BLaER1 treated with 17β-estradiol and CSF1 and Interleukin-3, amounts not matched to agents 10 nM and 100 nM (cell line): ENCODE data around the gene MPV17L.
A peak's percentile ranks its signal among the peaks of the same experiment; 100 is the strongest.
"Not testable (repeated sequence)": the region's sequence is repeated elsewhere in the genome, so short reads cannot be mapped to it uniquely, and the experiment has no call there.

ENCODE experiments used
- H3K27ac ChIP-seq, 11 experiments: shearing (Covaris generic); formaldehyde crosslinking; 2 replicates each; pipeline ENCODE4 v1.8.1; 2022
- H3K27me3 ChIP-seq, 11 experiments: shearing (Covaris generic); formaldehyde crosslinking; 2 replicates each; pipeline ENCODE4 v1.8.1; 2022
- H3K36me3 ChIP-seq, 11 experiments: shearing (Covaris generic); formaldehyde crosslinking; 2 replicates each; pipeline ENCODE4 v1.8.1; 2022
- H3K4me1 ChIP-seq, 10 experiments: shearing (Covaris generic); formaldehyde crosslinking; 2 replicates each; pipeline ENCODE4 v1.8.1; 2022
- H3K4me2 ChIP-seq, 11 experiments: shearing (Covaris generic); formaldehyde crosslinking; 2 replicates each; pipeline ENCODE4 v1.8.1; 2022
- H3K4me3 ChIP-seq, 10 experiments: shearing (Covaris generic); formaldehyde crosslinking; 2 replicates each; pipeline ENCODE4 v1.8.1; 2022
- H3K9ac ChIP-seq, 11 experiments: shearing (Covaris generic); formaldehyde crosslinking; 2 replicates each; pipeline ENCODE4 v1.8.1; 2022
- H3K9me3 ChIP-seq, 11 experiments: shearing (Covaris generic); formaldehyde crosslinking; replicated peaks in 1 of 11; 2 replicates each; pipeline ENCODE4 v1.8.1; 2022
- H4K20me1 ChIP-seq, 11 experiments: shearing (Covaris generic); formaldehyde crosslinking; 2 replicates each; pipeline ENCODE4 v1.8.1; 2022
- Cebpa-rat ChIP-seq, 11 experiments: shearing (Covaris generic); IDR thresholded peaks; 2 replicates each; pipeline ENCODE4 v1.8.1; 2022

MPV17L gene

DNA sequence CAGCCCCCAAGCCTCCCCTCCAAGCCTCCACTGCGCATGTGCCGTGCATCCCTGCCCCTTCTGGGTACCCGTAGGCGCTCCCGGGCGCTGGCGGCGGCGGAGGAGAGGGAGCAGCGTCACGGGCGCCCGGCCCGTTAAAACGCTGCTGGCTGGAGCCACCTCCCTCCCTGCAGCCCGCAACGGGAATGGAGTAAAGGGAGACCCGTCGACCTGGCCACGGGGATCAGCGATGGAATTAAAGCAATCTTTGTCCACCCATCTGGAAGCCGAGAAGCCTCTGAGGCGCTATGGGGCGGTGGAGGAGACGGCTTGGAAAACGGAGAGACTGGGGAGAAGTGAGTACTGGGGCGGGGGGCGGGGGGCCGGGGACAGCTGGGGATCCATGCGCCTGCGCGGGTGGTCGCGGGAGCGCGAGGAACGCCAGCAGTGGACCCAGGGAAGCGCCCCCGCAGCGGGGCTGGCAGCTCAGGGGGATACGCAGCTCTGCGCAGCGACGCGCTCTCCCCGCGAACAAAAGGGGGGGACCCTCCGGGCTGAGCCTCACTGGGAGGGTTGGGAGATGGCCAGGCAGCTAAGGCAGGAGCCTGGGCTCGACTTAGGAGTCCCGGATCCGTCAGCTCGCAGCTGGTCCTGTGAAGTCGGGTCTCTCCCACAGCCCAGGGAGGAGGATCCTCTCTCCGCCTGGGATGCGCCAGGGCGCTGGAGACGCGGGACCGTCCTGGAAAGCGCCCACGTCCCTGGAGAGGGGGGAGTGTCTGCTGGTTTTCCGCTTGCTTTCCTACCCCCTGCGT lies 39.1 kb downstream of the MPV17L start, which contains the start of gene BMERB1:
Gene BMERB1 (plus strand): TSS at position 164 of the 791 bp plus-strand sequence. CDS start 66 bp downstream, at position 230.
- peak within 1 kb of the TSS; percentile 71 to 99 (median 89) for H3K4me2 ChIP-seq
- H3K9me3 ChIP-seq: no peaks in the 10 kb centered on the region
- peak within 1 kb of the TSS in 10 of 11 experiments; percentile 48 to 69 (median 60); a peak in 19 of 22 replicates for H3K9ac ChIP-seq
- H4K20me1 ChIP-seq: peaks cover 0 to 11% (median 6%) of the 10 kb centered on the region in 11 experiments; a peak in 9 of 22 replicates
- H3K4me3 ChIP-seq: peak within 1 kb of the TSS; percentile 53 to 77 (median 66)
- H3K27ac ChIP-seq: no peak within 1 kb of the TSS
- peaks cover 5 to 13% (median 7%) of the 10 kb centered on the region in 10 experiments; a peak in 13 of 20 replicates for H3K4me1 ChIP-seq
- no peaks in the 10 kb centered on the region for H3K36me3 ChIP-seq
- H3K27me3 ChIP-seq: peaks cover 39 to 53% (median 50%) of the 10 kb centered on the region in 11 experiments
- TF ChIP-seq Cebpa-rat (IDR thresholded peaks at IDR 0.05): no peak

DNA sequence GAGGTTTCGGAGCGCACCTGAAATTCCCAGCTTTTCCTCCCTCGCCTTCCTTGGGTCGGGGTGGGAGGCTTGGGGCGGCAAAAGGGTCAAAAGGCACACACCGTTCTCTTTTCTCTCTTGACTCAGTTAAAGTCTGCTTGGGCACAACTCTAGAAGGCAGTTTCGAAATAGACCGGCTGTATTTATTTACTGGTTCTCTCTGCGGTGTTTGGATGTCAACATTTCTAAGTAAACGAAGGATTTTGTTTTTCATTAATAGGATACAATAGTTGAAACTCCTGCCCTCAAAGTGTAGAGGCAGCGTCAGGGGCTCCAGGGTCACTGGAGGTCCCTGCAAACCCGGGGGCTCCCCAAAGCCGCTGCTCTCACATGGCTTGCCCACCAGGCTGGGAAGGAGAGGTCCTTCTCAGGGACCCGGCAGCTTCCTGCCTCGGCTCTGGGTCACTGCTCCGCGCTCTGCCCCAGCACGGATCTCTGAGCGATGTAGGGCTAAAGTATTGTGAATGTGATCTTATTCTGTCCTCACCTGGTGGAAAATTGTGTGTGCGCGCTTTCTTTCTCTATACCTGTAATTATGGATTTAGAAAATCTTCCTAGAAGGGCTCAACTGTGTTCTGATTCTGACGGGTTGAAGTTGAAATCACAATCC lies 39.8 kb downstream of the MPV17L start:
- Histone ChIP-seq H3K27me3 (peaks cover 39 to 53% (median 50%) of the 10 kb centered on the region in 11 experiments), H3K27ac (no peak overlapping the region), H3K9me3 (no peaks in the 10 kb centered on the region), H3K4me2 (peak overlapping the region; percentile 71 to 99 (median 89)), H3K36me3 (no peaks in the 10 kb centered on the region), H3K4me3 (peak overlapping the region; percentile 53 to 77 (median 66)), H3K4me1 (peaks cover 5 to 19% (median 8%) of the 10 kb centered on the region in 10 experiments; a peak in 13 of 20 replicates), H4K20me1 (peaks cover 0 to 11% (median 6%) of the 10 kb centered on the region in 11 experiments; a peak in 9 of 22 replicates), H3K9ac (peak overlapping the region in 9 of 11 experiments; percentile 48 to 69 (median 63); a peak in 15 of 22 replicates)
- no peak; a peak in 1 of 22 replicates for TF ChIP-seq Cebpa-rat (IDR thresholded peaks at IDR 0.05)

DNA sequence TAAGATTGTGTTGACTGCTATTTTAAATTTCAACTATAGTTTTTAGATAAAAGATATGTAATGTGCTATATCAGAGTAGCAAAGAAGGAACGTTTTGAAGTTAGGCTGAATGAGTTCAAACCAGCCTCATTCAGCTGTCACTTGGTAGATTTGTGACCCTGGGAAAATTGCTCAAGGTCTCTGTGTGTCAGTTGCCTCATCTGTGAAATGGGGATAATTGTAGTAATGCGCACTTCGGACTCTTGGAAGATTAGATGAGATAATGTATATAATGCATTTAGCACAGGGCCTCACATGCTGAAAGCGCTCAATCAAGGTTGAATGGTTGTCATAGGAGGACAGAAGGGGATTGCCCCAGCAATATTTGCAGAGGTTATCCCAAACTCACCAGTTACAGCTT lies 43.5 kb downstream of the MPV17L start:
- Histone ChIP-seq H3K27ac (no peak overlapping the region), H4K20me1 (peaks cover 0 to 11% (median 6%) of the 10 kb centered on the region in 11 experiments; a peak in 9 of 22 replicates), H3K9me3 (no peaks in the 10 kb centered on the region), H3K9ac (no peak overlapping the region), H3K27me3 (peaks cover 26 to 35% (median 31%) of the 10 kb centered on the region in 11 experiments), H3K4me3 (no peak overlapping the region), H3K4me2 (no peak overlapping the region), H3K4me1 (peaks cover 5 to 15% (median 8%) of the 10 kb centered on the region in 10 experiments; a peak in 13 of 20 replicates), H3K36me3 (no peaks in the 10 kb centered on the region)
- TF ChIP-seq Cebpa-rat (IDR thresholded peaks at IDR 0.05): no peak

DNA sequence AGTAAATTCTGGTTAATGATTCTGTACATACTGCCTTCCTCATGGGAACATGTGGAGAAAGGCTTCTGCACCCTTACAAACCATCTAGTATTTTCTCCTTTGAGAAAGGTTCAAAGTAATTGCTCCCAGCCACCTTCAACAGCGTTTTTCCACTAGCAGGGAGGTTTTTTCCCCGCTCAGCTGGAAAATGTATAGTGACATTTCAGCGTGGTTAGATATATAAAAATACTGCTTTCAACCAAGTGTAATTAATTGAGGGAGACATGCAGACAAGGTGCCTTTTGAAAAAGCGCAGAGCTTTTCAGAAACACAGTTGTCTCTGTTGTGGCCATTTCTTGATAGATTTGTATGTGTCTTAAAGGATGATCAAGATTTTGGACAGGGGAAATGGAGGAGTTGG lies 44.0 kb downstream of the MPV17L start:
- no peak overlapping the region for H3K27ac ChIP-seq
- H3K4me1 ChIP-seq: peaks cover 5 to 15% (median 8%) of the 10 kb centered on the region in 10 experiments; a peak in 13 of 20 replicates
- H3K4me2 ChIP-seq: 0 out of 22 replicates have a peak overlapping the region, but pooled peaks of 1 of the 11 experiments have one; percentile 5
- no peak for TF ChIP-seq Cebpa-rat (IDR thresholded peaks at IDR 0.05)
- H3K36me3 ChIP-seq: no peaks in the 10 kb centered on the region
- peaks cover 22 to 31% (median 27%) of the 10 kb centered on the region in 11 experiments for H3K27me3 ChIP-seq
- no peak overlapping the region for H3K9ac ChIP-seq
- peaks cover 0 to 11% (median 6%) of the 10 kb centered on the region in 11 experiments; a peak in 9 of 22 replicates for H4K20me1 ChIP-seq
- peaks cover 0 to 2% (median 0%) of the 10 kb centered on the region in 11 experiments; a peak in 5 of 22 replicates for H3K9me3 ChIP-seq
- no peak overlapping the region for H3K4me3 ChIP-seq

DNA sequence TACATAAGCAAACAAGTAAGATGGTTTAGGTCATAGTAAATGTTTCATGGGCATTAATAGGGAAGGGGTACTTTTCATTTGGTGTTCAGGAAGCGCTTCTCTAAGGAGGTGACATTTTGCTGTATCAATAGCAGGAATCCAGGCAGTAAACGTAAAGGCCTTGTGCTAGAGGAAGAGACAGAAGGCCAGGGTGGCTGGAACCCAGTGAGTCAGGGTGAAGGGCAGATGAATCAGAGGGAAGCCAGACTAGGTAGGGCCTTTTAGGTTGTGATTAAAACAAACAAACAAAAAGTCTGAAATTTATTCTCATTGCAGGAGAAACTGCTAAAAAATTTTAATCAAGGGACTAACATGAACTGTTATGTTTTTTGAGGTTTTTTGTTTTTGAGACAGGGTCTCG lies 45.3 kb downstream of the MPV17L start:
- H3K4me2 ChIP-seq: no peak overlapping the region
- peaks cover 0 to 7% (median 0%) of the 10 kb centered on the region in 10 experiments; a peak in 2 of 20 replicates for H3K4me1 ChIP-seq
- peaks cover 8 to 18% (median 14%) of the 10 kb centered on the region in 11 experiments for H3K27me3 ChIP-seq
- H3K9ac ChIP-seq: no peak overlapping the region
- H3K4me3 ChIP-seq: no peak overlapping the region
- H3K36me3 ChIP-seq: peaks cover 0 to 7% (median 0%) of the 10 kb centered on the region in 11 experiments; a peak in 1 of 22 replicates
- peaks cover 8 to 15% (median 13%) of the 10 kb centered on the region in 11 experiments for H3K9me3 ChIP-seq
- no peak for TF ChIP-seq Cebpa-rat (IDR thresholded peaks at IDR 0.05)
- H4K20me1 ChIP-seq: peaks cover 0 to under 1% (median 0%) of the 10 kb centered on the region in 11 experiments; a peak in 1 of 22 replicates
- H3K27ac ChIP-seq: no peak overlapping the region

DNA sequence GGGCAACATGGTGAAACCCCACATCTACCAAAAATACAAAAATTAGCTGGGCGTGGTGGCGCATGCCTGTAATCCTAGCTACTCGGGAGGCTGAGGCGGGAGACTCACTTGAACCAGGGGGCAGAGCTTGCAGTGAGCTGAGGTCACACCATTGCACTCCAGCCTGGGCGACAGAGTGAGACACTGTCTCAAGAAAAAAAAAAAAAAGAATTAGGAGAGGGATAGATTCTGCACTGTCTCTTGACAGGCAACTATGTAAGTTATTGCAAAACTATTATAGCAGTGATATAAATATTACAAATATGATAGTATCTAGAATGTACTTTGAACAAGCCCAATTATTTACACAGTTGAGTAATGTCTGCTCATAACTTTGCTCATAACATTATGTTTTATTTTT lies 46.6 kb downstream of the MPV17L start:
- not testable (repeated sequence) for H3K27me3 ChIP-seq, H3K27ac ChIP-seq, H3K9ac ChIP-seq, H3K36me3 ChIP-seq, H3K4me1 ChIP-seq, H4K20me1 ChIP-seq, H3K4me2 ChIP-seq, H3K4me3 ChIP-seq
- peaks cover 10 to 25% (median 17%) of the 10 kb centered on the region in 11 experiments for H3K9me3 ChIP-seq

DNA sequence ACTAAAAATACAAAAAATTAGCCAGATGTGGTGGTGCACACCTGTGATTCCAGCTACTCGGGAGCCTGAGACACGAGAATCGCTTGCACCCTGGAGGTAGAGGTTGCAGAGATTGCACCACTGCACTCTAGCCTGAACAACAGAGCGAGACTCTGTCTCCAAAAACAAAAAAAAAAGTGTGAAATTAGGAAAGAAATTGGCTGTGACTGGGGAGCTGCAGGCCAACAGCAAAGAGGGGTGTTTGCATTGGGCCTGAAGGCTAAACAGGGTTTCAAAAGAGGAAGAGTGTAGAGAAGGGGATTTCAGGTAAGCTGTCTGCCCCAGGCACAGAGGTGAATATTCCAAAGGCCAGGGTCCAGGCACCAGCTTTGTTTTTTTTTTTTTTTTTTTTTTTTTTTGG lies 48.2 kb downstream of the MPV17L start:
- peaks cover 0 to 7% (median 0%) of the 10 kb centered on the region in 11 experiments; a peak in 1 of 22 replicates for H3K36me3 ChIP-seq
- H3K27ac ChIP-seq: no peak overlapping the region
- peaks cover 0 to 7% (median 0%) of the 10 kb centered on the region in 10 experiments; a peak in 2 of 20 replicates for H3K4me1 ChIP-seq
- TF ChIP-seq Cebpa-rat (IDR thresholded peaks at IDR 0.05): no peak
- H4K20me1 ChIP-seq: no peaks in the 10 kb centered on the region
- no peaks in the 10 kb centered on the region for H3K27me3 ChIP-seq
- no peak overlapping the region for H3K4me2 ChIP-seq
- H3K4me3 ChIP-seq: no peak overlapping the region
- peaks cover 10 to 25% (median 17%) of the 10 kb centered on the region in 11 experiments for H3K9me3 ChIP-seq
- H3K9ac ChIP-seq: no peak overlapping the region

DNA sequence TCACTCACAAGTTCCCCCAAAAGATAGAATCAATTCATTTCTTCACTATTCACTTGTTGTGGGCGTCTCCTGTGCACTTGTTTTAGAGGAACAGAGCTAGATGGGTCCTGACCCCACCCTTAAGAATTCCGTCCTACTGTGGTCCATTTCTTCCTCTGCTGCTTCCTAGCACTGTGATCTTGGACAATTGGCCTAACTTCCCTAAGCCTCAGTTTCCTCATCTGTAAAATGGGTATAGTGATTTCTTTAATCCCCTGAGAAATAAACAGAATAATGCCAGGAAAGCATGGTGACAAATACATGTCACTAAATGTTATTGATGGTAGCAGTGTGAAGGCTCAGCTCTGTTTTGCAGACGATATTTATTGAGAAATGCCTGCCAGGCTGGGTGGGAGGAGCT lies 48.7 kb downstream of the MPV17L start:
- H3K27me3 ChIP-seq: no peaks in the 10 kb centered on the region
- H3K9ac ChIP-seq: no peak overlapping the region
- H3K9me3 ChIP-seq: peaks cover 10 to 25% (median 17%) of the 10 kb centered on the region in 11 experiments
- no peak overlapping the region for H3K27ac ChIP-seq
- peaks cover 0 to 7% (median 0%) of the 10 kb centered on the region in 10 experiments; a peak in 2 of 20 replicates for H3K4me1 ChIP-seq
- H3K4me3 ChIP-seq: no peak overlapping the region
- peaks cover 0 to 7% (median 0%) of the 10 kb centered on the region in 11 experiments; a peak in 1 of 22 replicates for H3K36me3 ChIP-seq
- TF ChIP-seq Cebpa-rat (IDR thresholded peaks at IDR 0.05): no peak
- H4K20me1 ChIP-seq: no peaks in the 10 kb centered on the region
- no peak overlapping the region for H3K4me2 ChIP-seq
